ENCODE measurements around the gene ZSCAN31. TPM values are rescaled to one million over a fixed set of nuclear protein-coding genes. Genes with fewer than 3 reads are reported as not detected.
A peak's percentile ranks its signal among the peaks of the same experiment; 100 is the strongest.

ZSCAN31 gene
- polyA plus RNA-seq, 1 experiment, result 5.0 TPM

DNA sequence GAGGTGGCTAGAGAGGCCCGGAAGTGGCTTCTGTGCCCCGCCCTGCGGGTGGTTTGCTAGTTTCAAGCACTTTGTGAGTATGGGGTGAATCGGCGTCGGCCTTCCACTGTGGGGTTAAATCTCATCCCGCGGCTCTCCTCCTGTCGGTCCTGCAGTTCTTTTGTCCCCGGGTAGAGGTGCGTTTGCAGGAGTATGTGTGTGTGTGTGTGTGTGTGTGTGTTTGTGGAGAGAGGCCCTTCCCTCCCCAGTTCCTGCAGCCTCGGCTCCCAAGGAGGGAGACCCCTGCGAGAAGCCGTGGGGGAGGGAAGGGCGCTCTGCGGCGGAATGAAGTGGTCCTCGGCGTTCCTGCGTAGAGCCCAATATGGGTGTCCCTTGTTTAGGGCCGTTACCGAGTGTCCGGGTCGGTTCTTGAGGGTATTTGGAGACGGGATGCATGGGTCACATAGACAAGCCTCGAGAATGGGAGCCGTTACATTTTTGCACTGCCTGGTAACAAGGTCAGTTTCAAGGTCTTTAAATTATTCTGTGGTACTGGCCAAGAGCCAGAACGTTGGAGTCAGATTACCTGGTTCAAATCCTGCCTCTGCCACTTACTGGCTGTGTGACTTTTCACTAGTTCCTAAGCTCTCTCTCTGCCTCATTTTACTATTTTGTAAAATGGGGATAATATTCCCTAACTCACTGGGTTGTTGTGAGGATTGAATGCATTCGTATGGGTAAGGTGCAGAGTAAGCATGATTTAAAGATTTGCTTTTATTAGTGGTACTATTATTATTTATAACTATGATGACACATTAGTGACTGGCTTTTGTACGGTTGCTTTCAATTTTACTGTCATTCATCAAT, 14.2 kb upstream of the ZSCAN31 start, which contains the start of gene ZKSCAN3:
TSS of gene ZKSCAN3 (plus strand) at position 56 of the 846 bp plus-strand sequence. CDS start 9,640 bp downstream, outside the sequence.
- H3K4me3 ChIP-seq (ENCODE audit: low read depth, low read length), result peak within 1 kb of the TSS; percentile 85
- ChIA-PET POLR2A (interaction anchor here (0.5 to 1.8 kb wide), 5 partner anchors 9 to 208 kb away, joined by 3 to 11 read pairs (median 4); partner anchors contain the start of genes PGBD1, ZKSCAN8, ZSCAN26 and ZSCAN31), CTCF (interaction anchor here (0.6 to 1.1 kb wide), 2 partner anchors 12 to 529 kb away, joined by 3 to 6 read pairs; no protein-coding TSS in a partner anchor)
- DNase-seq (ENCODE audit: low read depth, low spot score), result peak; percentile 37
- H3K27me3 ChIP-seq (ENCODE audit: control insufficient read depth, insufficient read depth, low read length), result peaks cover 7% of the 10 kb centered on the region
- H3K27ac ChIP-seq (ENCODE audit: low read depth, low read length), result peak within 1 kb of the TSS; percentile 43
- peaks cover 3% of the 10 kb centered on the region; the same call in 1 of the 2 replicates for H3K9me3 ChIP-seq (ENCODE audit: control insufficient read depth, insufficient read depth, low read length)
- TF ChIP-seq, protein P1, sequence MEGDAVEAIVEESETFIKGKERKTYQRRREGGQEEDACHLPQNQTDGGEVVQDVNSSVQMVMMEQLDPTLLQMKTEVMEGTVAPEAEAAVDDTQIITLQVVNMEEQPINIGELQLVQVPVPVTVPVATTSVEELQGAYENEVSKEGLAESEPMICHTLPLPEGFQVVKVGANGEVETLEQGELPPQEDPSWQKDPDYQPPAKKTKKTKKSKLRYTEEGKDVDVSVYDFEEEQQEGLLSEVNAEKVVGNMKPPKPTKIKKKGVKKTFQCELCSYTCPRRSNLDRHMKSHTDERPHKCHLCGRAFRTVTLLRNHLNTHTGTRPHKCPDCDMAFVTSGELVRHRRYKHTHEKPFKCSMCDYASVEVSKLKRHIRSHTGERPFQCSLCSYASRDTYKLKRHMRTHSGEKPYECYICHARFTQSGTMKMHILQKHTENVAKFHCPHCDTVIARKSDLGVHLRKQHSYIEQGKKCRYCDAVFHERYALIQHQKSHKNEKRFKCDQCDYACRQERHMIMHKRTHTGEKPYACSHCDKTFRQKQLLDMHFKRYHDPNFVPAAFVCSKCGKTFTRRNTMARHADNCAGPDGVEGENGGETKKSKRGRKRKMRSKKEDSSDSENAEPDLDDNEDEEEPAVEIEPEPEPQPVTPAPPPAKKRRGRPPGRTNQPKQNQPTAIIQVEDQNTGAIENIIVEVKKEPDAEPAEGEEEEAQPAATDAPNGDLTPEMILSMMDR (IDR thresholded peaks at IDR 0.05; ENCODE audit: low read depth, low read length), result no peak

- H3K27ac ChIP-seq (ENCODE audit: low read depth, low read length), result no peak overlapping the region
- peaks cover 7% of the 10 kb centered on the region for H3K27me3 ChIP-seq (ENCODE audit: control insufficient read depth, insufficient read depth, low read length)
- POLR2A ChIA-PET, result interaction anchor here (0.7 to 1.8 kb wide), 4 partner anchors 14 to 208 kb away, joined by 3 to 11 read pairs (median 6); partner anchors contain the start of genes PGBD1, ZKSCAN8, ZSCAN26 and ZSCAN31
- no peak for DNase-seq (ENCODE audit: low read depth, low spot score)
- peak overlapping the region; percentile 85 for H3K4me3 ChIP-seq (ENCODE audit: low read depth, low read length)
- CTCF ChIA-PET, result interaction anchor here (0.6 kb wide), 1 partner anchor 529 kb away, joined by 6 read pairs; no protein-coding TSS in a partner anchor
- TF ChIP-seq, protein P1 (IDR thresholded peaks at IDR 0.05; ENCODE audit: low read depth, low read length), result no peak
- peaks cover 3% of the 10 kb centered on the region; the same call in 1 of the 2 replicates for H3K9me3 ChIP-seq (ENCODE audit: control insufficient read depth, insufficient read depth, low read length)
These were observed 13.5 kb upstream of the ZSCAN31 start for GRCh38 chr6:28349344-28349891.

GRCh38 chr6:28347119-28347518, 11.2 kb upstream of the ZSCAN31 start:
- TF ChIP-seq, protein P1 (IDR thresholded peaks at IDR 0.05; ENCODE audit: low read depth, low read length), result no peak
- H3K4me3 ChIP-seq (ENCODE audit: low read depth, low read length), result no peak overlapping the region
- H3K27ac ChIP-seq (ENCODE audit: low read depth, low read length), result no peak overlapping the region
- H3K27me3 ChIP-seq (ENCODE audit: control insufficient read depth, insufficient read depth, low read length), result peaks cover 11% of the 10 kb centered on the region
- POLR2A ChIA-PET, result no interaction called here
- DNase-seq (ENCODE audit: low read depth, low spot score), result no peak
- no peaks in the 10 kb centered on the region; the same call in 1 of the 2 replicates for H3K9me3 ChIP-seq (ENCODE audit: control insufficient read depth, insufficient read depth, low read length)
- CTCF ChIA-PET, result interaction anchor here (0.8 to 1.7 kb wide), 2 partner anchors 9 to 11 kb away, joined by 3 to 7 read pairs; partner anchors contain the start of gene ZSCAN31

DNA sequence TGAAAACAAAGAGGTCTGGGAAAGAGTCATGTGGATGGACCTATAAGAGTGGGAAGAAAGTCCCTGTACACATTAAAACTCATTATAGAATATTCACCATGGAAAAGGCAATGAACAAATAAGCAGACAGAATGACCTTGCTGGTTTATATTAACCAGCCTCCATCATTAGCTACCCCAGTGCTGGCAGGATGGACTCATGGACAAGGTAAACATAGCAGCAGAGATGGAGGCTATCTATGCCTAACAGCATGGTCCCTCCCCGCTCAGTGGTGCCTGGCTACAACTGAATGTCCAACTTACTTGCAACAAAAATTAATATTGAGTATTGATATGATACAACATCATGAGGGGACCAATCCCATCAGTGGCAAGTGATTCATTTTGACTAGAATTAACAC, 9.3 kb upstream of the ZSCAN31 start:
- Histone ChIP-seq H3K27me3 (ENCODE audit: control insufficient read depth, insufficient read depth, low read length) (peaks cover 16% of the 10 kb centered on the region), H3K27ac (ENCODE audit: low read depth, low read length) (no peak overlapping the region), H3K9me3 (ENCODE audit: control insufficient read depth, insufficient read depth, low read length) (no peaks in the 10 kb centered on the region; the same call in none of the 2 replicates), H3K4me3 (ENCODE audit: low read depth, low read length) (no peak overlapping the region)
- DNase-seq (ENCODE audit: low read depth, low spot score), result no peak
- CTCF ChIA-PET, result no interaction called here
- TF ChIP-seq, protein P1 (IDR thresholded peaks at IDR 0.05; ENCODE audit: low read depth, low read length), result no peak
- POLR2A ChIA-PET, result no interaction called here

Data from AG04450 (cell line).